Amniotic stem cell (primary cell): ENCODE measurements around the gene DCTN2.

ENCODE experiments used
- DNase-seq: peaks from one replicate; lab custom pipeline; 2025; lab: John Stamatoyannopoulos, UW

DCTN2 gene

GRCh38 chr12:57488402-57489156 lies 58.4 kb downstream of the DCTN2 start:
- no peak for DNase-seq

DNA sequence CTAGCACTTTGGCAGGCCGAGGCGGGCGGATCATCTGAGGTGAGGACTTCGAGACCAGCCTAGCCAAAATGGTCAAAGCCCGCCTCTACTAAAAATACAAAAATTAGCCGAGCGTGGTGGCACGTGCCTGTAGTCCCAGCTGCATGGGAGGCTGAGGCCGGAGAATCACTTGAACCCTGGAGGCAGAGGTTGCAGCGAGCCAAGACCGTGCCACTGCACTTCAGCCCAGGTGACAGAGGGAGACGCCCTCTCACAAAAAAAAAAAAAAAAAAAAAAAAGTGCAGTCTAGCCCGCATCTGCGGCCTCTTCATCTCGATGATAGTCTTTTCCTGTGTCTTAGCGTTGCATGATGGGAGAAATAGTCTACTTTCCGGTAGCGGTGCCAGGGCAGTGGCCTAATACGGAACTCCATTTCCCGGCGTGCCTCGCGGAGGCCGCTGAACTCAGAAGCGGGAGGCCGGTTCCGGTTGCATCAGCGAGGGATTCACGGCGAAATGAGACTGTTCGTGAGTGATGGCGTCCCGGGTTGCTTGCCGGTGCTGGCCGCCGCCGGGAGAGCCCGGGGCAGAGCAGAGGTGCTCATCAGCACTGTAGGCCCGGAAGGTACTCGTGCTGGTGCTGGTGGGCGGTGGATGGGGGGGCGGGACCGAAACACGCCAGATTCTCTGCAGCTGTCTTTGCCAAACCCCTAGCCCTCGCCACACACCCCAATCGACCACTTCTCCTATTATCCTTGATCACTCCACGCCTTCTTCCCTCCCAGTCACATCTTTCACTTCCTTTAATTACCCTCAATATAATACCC lies 59.2 kb downstream of the DCTN2 start, which contains the start of gene MARS1:
TSS of gene MARS1 (plus strand) at position 472 of the 805 bp plus-strand sequence. CDS start at position 495, 23 bp downstream.
- peak; percentile 97 for DNase-seq

DNA sequence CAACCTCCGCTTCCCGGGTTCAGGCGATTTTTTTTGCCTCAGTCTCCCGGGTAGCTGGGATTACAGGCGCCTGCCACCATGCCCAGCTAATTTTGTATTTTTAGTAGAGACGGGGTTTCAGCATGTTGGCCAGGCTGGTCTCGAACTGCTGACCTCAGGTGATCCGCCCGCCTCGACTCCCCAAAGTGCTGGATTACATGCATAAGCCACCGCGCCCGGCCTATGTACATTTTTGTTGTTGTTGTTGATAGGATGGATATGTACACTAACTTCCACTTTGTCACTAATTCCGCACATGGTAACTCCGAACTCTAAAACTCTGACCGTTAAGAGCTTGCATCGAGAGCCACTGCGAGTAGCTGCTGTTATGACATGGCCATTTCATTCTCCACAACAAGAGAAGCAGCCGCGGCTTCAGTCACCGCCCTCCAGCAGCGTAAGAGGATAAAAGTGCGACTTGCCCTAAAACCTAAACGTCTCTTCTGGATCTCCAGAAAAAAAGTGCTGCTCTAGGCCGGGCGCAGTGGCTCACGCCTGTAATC lies 59.9 kb downstream of the DCTN2 start:
- no peak for DNase-seq

- DNase-seq: no peak
These were observed 61.3 kb downstream of the DCTN2 start for GRCh38 chr12:57485695-57486094.

DNA sequence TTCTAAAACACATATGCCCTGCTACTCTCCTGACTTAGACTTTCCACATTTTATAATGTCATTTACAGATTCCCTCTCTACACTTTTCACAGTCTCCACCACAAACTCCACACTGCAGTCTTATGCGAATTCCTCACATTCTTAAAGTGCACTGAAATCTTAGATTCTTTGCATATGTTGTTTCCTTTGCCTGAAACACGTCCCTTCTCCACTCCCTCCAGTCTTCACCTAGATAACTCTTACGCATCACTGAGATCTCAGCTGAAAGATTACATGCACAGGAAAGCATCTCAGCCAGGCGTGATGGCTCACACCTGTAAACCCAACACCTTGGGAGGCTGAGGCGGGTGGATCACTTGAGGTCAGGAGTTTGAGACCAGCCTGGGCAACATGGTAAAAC lies 63.5 kb downstream of the DCTN2 start:
- DNase-seq: no peak

GRCh38 chr12:57481671-57482070 lies 65.3 kb downstream of the DCTN2 start:
- no peak for DNase-seq
